ENCODE results near the gene KLHL22.

KLHL22 gene

DNA sequence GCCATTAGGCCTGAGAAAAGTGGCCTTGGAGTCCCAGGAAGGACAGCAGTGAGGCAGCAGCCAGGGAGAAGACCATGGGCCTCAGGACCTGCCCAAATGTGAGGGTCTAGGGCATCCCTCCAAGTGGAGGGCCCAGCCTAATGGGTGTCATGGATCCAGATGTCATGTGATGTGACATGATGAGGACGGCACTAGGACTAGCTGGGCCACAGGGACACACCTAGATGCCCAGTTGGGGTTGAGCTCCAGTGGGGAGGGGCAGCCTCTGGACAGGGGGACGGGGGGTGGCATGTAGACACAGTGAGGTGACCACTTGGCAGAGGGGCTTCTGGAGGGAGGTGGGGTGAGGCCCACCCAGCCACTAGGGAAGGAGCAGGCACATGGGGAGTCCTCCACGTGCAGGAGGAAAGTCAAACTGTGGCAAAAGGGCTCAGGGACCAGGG lies 63.3 kb downstream of the KLHL22 start:
- DNase-seq (ENCODE audit: low read depth, low spot score) = no peak

DNA sequence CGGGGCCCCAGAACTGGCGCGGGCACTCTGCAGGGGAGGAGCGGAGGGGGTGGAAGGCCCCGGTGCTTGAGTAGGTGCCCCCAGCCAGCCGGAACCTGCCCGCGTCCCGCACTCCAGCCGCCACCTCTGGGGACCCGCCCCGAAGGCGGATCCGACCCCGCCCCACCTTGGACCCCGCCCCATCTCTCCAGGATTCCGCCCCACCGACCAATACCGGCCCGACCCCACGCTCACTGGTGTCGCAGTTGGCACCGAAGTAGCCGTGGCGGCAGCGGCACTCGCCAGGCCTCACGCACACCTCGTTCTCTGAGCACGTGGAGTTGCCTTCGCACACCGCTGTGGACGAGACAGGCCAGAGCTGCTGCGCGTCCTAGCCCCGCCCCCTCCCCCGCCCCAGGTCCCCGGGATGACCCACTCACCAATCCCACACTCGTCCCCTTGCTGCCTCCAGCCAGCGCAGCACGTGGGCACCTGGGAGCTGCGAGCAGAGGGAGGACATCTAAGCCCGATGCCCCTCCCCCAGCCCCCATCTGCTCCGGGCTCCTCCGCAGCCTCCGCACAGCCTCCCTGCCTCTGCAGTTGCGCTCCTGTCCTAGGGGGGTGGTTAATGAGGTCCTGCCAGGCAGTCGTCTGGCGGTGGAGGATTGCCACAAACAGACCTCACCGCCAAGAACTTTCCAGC lies 63.9 kb downstream of the KLHL22 start:
- no peak for DNase-seq (ENCODE audit: low read depth, low spot score)

DNA sequence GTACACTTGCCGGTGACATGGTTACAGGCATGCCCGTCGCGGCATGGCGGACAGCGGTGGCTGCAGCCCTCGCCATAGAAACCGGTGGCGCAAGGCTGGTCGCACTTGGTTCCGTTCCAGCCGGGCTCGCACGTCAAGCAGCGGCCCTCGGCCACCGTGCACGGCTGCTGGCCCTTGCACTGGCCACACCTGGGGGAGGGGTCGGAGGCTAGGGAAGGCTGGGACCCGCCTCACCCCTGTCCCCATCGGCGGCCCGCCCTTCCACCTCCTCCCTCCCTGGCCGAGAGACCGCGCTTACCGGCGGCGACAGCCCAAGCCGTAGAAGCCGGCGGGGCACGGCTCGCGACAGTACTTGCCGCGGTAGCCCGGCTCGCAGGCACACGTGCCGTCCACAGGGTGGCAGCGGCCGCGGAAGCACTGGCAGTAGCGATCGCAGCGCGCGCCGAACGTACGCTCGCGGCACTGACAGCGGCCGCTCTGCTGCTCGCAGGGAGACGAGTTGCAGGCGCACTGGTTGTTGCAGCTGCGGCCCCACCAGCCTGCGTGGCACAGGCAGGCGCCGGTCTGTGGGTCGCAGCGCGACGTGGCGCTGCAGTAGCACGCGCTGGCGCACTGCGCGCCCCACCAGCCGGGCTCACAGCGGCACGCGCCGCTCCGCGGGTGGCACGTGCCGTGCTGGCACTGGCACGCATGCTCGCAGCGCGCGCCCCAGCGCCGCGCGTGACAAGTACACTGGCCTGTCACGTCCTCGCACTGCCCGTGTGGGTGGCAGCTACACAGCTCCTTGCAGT lies 64.7 kb downstream of the KLHL22 start:
- no peak for DNase-seq (ENCODE audit: low read depth, low spot score)

DNA sequence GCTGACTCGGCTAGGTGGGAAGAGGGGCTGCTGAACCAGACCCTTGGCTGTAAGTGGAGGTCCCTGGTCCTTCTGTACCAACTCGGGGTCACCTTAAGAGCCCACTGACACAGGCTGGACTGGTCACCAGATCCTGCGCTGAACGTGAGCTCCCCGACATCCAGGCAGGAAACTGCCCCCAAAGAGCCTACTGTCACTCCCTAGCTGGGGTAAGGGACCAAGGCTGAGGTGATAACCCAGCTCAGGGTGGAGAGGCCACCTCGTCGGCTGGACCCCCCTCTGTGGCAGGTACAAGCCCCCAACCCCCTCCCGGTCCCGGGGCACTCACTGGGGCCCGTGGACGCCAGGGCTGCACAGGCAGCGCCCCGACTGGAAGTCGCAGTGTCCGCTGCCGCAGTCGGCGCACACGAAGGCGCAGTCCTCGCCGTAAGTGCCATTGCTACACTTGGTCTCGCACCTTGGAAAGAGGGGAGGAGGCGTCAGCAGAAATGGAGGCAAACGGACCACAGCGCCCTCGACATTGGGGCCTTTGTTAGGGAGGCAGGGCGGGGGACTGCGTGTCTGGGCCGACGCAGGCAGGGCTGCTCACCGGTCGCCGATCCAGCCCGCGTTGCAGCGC lies 65.4 kb downstream of the KLHL22 start:
- DNase-seq (ENCODE audit: low read depth, low spot score) = no peak

DNA sequence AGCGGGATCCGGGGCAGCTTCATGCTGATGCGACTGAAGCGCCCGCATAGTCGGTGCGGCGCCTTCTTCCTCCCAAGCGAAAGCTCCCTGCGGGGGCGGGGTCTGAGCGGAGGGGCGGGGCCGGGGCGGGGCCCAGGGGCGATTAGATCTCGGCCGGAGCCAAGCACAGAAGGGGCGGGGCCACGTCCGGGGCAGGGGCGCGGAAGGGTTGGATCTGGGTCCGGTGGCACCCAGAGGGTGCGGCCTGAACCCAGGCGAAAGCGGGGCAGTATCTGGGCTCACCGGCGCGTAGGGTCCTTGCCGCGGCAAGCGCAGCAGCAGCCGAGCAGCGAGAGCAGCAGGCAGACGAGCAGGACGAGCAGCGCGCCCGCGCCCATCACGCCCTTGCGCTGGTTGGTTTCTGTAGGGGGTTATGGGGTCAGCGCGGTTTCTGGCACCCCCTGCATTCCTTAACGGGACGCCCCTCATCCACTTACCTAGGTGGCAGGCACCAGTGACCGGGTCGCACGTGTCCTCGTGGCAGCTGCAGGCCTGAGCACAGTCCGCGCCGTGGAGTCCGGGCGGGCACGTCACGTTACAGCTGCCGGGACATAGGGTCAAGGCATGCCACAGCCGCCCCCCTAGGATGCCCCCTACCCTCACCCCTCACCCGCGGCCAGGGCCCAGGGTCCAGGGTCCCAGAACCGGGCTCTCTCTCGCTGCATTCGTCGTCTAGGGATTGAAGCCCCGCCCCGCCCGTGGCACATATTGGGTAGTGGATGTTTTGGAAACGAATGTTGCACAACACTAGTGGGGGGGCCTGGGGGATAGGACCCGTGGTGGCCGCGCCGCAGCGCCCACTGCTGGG lies 66.1 kb downstream of the KLHL22 start:
- no peak for DNase-seq (ENCODE audit: low read depth, low spot score)

DNA sequence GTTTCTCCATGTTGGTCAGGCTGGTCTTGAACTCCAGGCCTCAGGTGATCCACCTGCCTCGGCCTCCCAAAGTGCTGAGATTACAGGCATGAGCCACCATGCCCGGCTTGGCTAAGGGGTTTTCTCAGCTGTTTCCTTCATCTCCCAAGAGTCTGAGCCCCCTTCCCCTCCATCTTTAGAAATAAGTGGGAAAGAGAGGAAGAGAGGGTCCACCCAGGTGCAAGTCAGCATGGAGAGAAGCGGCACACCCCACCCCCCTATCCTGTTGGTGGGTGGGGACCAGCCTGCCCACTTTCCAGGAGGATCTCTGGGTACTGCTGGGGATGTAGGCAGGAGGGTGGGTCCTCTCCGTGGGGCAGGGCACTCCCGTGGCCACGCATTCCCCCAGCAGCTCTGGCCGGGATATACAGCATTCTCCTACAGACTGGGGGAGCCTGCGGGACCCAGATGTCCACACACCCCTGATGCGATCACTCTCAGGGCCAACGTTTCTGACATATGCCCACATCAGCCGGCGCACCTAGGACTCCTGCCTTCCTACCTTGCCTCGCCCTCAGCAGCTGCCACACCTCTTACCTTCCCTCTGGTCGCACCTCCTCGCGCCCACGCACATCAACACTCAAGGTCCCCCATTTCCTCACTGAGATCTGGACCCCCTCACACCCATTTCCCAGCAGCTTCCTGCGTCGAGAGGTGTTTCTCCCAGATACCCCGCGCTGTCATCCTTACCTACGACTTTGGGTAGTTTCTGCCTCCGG lies 66.9 kb downstream of the KLHL22 start:
- no peak for DNase-seq (ENCODE audit: low read depth, low spot score)

DNA sequence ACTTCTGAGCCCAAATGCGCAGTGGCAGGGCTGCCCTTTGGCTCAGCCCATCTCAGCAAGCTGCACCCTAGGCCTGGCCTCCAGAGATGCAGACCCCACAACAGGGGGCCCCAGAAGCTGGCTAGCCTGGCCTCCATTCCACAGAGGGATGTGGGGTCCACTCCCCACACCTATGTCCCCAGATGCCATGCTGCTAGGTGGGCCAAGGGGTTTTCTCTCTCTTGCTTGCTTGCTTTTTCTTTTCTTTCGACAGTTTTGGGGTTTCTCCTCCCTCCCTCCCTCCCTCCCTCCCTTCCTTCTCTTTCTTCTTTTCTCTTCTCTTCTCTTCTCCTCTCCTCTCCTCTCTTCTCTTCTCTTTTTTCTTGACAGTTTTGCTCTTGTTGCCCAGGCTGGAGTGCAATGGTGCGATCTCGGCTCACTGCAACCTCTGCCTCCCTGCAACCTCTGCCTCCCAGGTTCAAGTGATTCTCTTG lies 67.6 kb downstream of the KLHL22 start:
- no peak for DNase-seq (ENCODE audit: low read depth, low spot score)

DNA sequence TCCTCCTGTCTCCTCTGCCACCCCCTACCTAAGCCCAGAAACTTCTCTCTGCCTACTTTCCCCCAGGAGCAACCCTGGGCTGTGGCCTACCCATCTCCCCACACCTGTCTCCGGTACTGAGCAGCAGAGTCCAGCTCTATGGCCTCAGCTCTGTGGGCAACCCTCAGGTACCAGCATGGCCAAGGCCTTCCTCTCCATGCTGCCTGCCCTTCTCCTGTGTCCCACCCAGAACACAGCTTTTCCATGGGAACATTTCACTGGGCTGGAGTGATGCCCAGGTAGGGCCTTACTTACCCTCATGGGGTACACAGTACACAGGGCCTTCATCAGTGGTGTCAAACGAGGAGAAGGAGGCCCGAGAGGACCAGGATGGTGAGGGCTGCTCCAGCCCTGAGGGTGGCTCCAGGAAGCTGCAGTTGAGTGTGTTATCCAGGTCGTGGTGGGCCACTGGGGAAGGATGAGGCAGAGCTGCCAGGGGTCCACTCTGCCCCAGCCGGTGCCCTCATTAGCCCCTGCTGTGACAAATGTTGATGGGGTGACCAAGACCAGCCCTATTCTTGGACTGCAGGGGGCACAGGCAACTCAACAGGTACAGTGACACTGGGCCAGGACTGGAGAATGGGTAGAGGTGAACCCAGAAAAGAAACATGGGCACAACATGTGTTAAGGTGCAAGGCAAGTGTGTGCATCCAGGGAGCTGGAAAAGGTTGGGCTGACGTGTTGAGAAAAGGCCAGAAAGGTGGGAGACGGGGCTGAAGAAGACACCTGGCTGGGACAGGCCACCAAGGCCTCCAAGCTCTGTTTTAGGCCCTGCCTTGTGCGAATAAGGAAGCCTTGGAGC lies 68.3 kb downstream of the KLHL22 start:
- no peak for DNase-seq (ENCODE audit: low read depth, low spot score)

DNA sequence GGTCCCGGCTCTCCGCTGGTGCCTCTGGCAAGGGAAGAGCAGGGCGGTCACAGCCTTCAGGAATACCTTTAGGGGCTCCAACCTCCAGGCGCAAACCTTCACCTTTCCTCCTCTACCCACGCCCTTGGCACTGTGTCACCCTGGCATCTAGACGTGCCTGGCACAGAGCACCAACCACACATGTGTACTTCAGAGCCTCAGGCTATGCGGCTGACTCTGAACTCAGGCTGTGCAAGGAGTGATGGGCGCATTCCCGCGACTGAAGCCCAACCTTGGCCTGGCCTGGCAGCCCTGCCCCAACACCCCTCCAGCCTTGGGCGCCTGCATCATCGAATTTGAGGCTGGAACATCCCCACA lies 69.4 kb downstream of the KLHL22 start:
- no peak for DNase-seq (ENCODE audit: low read depth, low spot score)

DNA sequence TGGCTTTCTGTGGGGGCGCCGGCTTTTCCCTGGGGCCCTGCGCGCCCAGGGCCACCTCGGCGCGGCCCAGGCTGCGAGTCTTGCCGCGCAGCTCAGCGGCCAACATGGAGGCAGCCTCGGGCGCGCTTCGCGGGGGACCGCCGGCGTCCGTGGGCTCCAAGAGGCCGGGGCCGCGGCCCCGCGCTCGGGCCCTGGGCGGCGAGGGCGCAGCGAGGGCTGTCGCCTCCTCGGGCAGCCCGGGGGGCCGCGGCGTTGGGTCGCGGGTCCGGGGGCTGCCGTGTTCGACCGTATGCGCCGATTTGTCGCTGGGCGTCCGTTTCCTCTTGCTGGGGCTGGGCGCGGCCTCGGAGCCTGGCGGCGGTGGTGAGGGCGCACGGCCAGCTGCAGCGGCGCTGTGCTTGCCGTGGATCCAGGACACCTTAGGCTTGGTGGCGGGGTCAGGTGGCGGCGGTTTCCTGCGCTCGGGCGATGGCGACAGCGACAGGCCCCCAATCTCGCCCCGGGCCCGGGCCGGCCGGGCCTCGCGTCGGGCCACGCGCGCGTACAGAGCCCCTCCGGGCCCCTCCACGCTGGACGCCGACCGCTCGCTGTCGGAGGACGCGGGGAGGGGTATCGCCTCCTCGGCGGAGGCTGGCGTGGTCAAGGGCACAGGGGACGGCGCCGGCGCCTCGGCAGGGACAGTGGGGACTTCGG lies 69.9 kb downstream of the KLHL22 start:
- no peak for DNase-seq (ENCODE audit: low read depth, low spot score)

DNA sequence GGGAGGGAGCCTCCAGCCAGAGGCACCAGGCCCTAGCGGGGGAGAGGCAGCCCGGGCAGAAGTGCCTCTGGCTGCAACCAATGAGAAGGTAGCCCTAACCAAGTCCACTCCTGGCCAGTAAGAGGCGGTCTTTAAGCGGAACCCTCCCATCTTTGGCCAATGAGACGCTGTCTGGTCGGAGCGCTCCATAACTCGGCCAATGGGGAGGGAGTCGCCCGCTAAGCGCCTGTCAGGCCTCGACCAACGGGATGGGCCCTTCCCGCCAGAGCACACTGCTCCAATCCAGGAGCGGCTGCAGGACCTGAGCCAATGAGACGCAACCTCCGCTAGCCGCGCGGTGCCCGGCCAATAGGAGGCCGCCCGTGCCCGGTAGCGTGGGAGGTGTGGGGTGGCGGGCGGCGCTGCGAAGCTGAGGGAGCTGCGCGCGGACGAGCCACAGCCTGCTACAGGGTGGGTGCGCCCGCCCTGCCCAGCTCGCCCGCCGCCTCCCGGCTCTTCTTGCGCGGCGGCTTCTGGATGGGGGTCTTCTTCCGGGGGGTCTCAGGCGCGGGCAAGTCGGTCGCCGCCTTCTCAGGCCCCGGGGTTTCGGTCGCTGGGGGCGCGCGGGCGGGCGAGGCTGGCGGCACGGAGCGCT lies 70.5 kb downstream of the KLHL22 start:
- DNase-seq (ENCODE audit: low read depth, low spot score) = no peak

DNA sequence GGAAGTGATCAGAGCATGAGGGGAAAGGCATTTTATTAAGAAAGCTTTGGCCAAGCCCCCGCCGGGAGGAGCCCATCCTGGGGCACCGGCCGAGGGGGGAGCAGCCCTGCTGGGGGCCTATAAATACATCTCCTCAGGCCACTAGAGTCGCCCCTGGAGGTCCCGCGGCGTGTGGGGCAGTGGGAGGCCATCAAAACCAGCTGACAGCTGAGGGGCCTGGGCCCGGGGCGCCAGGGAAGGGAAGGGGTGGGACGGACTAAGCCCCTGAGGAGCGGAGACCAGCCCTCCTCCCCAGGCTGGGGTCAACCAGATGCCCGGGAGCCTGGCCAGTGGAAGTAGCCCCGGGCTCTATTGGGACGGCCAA lies 71.0 kb downstream of the KLHL22 start:
- DNase-seq (ENCODE audit: low read depth, low spot score) = no peak

DNA sequence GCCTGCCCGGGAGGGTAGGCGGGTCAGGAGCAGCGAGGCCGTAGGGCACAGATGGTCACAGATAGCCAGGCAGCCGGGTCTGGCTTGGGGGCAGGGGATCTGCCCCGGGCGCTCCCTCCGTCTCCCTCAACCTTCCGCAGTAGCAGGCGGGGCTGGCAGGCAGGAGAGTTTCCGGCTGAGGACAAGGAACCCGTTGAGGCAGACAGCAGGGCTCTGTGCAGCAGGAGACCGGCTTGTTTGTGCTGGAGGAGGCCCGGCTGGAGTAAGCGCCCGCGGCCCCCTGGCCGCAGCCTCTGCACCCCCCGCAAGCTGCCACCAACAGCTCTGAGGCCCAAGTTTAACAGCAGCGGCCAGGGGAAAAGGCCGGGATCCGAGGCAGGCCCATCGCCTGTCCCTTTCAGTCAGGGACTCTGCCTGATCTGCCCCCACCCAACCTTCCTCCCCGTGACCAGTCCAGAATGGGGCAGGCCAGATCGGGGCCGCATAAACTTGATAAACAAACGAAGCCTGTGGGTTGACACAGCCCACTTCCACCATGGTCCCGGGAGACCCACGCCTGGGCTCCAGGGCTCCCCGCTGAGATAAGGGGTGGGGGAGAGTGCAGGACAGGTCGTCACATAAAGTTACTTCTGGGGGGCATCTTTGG lies 71.6 kb downstream of the KLHL22 start:
- DNase-seq (ENCODE audit: low read depth, low spot score) = no peak

DNA sequence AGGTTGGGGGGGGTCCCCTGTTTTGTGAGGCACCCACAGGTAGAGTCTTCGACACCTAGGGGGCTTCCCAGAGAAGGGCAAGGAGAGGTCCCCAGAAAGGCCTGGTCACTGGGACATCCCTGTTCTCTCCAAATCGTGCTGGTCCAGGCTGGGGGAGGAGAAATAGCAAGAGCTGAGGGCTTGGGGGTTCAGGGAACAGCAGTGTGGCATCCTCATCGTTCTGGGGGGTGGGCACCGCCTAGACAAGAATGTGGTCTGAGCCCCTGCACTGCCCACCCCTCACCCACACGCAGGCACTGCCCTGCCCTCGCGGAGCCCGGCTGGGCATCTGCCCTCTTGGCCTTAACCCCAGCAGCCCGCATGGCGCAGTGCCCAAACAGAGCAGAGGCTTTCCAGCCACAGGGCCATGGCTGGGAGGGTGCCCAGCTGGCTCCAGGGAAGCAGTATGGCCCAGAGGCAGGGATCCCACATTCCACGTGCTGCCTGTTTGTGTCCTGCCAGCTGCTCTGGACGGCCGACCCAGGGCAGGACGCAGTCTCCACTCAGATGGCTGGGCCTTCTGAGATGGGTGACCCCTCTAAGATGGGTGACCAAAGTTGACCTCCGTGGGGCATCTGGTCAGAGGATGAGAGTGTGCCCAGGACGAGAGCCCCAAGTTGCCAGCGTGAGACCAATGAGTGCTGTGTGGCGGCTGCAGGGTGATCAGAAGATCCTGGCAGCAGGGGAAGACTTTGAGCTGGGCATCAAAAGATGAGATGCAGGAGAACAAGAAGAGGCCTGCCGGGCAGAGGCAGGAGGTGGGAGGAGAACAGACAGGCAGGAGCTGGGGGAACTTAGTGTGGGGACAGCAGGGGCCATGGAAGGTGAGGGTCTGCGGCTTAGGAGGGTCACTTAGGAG lies 72.3 kb downstream of the KLHL22 start:
- DNase-seq (ENCODE audit: low read depth, low spot score) = no peak

DNA sequence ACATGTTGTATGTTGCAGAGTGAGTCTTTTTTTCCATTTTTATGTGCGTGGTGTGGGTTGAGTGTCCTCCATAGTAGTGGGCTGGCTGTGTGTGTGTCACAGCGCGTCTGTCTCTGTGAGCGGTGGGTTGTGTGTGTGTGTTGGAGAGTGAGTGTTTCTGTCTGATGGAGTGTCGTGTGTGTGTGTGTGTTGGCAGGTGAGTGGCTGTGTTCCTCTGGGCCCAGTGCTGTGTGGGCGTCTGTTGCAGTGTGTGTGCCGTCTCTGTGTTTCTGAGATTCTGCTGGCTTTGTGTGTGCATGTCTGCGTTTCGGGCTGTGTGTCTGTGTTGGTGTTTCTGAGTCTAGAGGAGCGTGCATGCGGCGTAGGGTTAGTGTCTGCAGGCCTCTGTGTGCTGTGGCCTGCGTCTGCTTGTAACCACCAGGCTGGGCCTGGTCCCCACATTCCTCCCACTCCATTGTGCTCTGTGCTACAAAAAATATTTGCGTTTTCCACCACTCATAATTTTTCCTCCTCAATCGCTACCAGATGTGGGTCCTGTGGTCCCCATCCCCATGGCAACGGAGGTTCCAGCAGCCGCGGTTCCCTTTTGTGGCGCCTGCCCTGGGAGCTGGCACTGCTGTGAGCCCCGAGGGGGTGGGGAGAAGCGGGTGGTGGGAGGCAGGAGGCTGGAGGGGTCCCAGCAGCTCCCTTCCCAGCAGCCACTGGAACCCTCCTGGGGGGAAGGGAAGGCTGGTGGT lies 73.2 kb downstream of the KLHL22 start:
- DNase-seq (ENCODE audit: low read depth, low spot score) = no peak

DNA sequence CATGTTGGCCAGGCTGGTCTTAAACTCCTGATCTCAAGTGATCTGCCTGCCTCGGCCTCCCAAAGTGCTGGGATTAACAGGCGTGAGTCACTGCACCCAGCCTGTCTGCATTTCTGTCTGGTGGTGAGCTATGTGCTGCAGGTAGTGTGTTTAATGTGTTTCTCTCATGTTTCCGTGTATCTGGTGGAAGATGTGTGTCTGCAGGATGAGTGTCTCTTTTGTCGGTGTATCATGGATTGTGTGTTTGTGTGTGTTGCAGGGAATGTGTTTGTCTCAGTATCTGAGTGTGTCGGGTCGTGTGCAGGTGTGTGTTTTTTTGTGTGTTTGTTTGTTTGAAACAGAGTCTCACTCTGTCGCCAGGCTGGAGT lies 74.1 kb downstream of the KLHL22 start:
- no peak for DNase-seq (ENCODE audit: low read depth, low spot score)
